Transverse colon (tissue), 4 donors: ENCODE data around the gene EYA2. TPM values are rescaled to one million over a fixed set of nuclear protein-coding genes. Genes with fewer than 3 reads are reported as not detected.
"Not testable (repeated sequence)": the region's sequence is repeated elsewhere in the genome, so short reads cannot be mapped to it uniquely, and the experiment has no call there.

Experiments
- DNase-seq: peaks from one replicate; pipeline ENCODE4 v3.0.0-alpha.2; 2019
- H3K27ac ChIP-seq, 4 donors: fragments of 200-600 bp; sonication (generic); 2 replicates each; pipeline ENCODE4 v1.5.1; 2016 to 2018; ENCODE audit warnings: inconsistent platforms in 4 of 4
- H3K27me3 ChIP-seq: fragments of 200-600 bp; sonication (generic); 2 replicates; pipeline ENCODE4 v1.5.1; 2017; ENCODE audit warnings: inconsistent platforms
- H3K36me3 ChIP-seq, 4 donors: fragments of 200-600 bp; sonication (generic); 2 replicates each; pipeline ENCODE4 v1.5.1; 2017 to 2019; ENCODE audit warnings: inconsistent platforms in 4 of 4
- H3K4me1 ChIP-seq, 4 donors: fragments of 200-600 bp; sonication (generic); 2 replicates each; pipeline ENCODE4 v1.5.1; 2017 to 2020; ENCODE audit warnings: inconsistent platforms in 4 of 4
- H3K4me3 ChIP-seq, 4 donors: fragments of 200-600 bp; sonication (generic); 1 replicate in 1 of 4; 2 replicates in 3 of 4; pipeline versions ENCODE4 v1.5.1 to v1.6.1; 2017 to 2019; ENCODE audit warnings: inconsistent platforms in 4 of 4
- H3K9me3 ChIP-seq, 2 donors: fragments of 200-600 bp; sonication (generic); 2 replicates each; pipeline ENCODE4 v1.5.1; 2017 to 2019; ENCODE audit warnings: inconsistent platforms in 2 of 2
- EP300 ChIP-seq: sonication (generic); formaldehyde crosslinking; IDR thresholded peaks from one replicate; pipeline ENCODE4 v1.6.1; 2017; ENCODE audit warnings: antibody characterized with exemption, low read depth
- POLR2A ChIP-seq: fragments of 450-650 bp; IDR thresholded peaks from one replicate; pipeline ENCODE4 v1.6.1; 2016; ENCODE audit warnings: antibody characterized with exemption, mild to moderate bottlenecking, moderate library complexity
- POLR2AphosphoS5 ChIP-seq, 3 donors: sonication (generic); formaldehyde crosslinking; IDR thresholded peaks; one replicate each; pipeline ENCODE4 v1.6.1; 2016; ENCODE audit warnings: antibody characterized with exemption in 3 of 3
- WGBS, 2 donors: methylation state at CpG; one replicate each; pipeline ENCODE4 v1.1.5; 2018; ENCODE audit warnings: low coverage in 1 of 2; 5-methylcytosine and 5-hydroxymethylcytosine counted together
- in situ Hi-C, 4 donors: fragments of 200-750 bp; cut with MboI; loops; one replicate each; pipeline versions ENCODE4 v1.15.0 to v1.15.1; 2017; ENCODE audit warnings: low sequenced_read_pairs in 3 of 4, low pct_ligation_motif_present in 1 of 4, low pct_unique_long_range_greater_than_20kb in 1 of 4
- intact Hi-C: fragments of 100-400 bp; cut with DNase I; formaldehyde crosslinking; loops from one replicate; pipeline ENCODE4 v1.15.1; 2023; ENCODE audit warnings: low total_unique reads
- total RNA-seq, 4 donors: library from RNA; depleted of rRNA; stranded (reverse); fragments of >200 nt; gene quantifications; one replicate each; pipeline ENCODE4 v1.1.0, GENCODE V29; 2016
- TF ChIP-seq, protein P1 (sequence below), 5 experiments: fragments of 200-600 bp in 3 of 5; fragments of 450-650 bp in 2 of 5; sonication (generic) in 3 of 5; IDR thresholded peaks; 1 replicate in 2 of 5; 2 replicates in 3 of 5; pipeline ENCODE4 v1.5.1; 2016 to 2017; ENCODE audit warnings: antibody characterized with exemption in 5 of 5, inconsistent platforms in 3 of 5, mild to moderate bottlenecking in 2 of 5, moderate library complexity in 1 of 5

Gene EYA2
- total RNA-seq, 4 donors from 2014 or later: 4.5 to 17.5 (median 10.9) TPM

- Histone ChIP-seq H3K9me3 (no peaks in the 10 kb centered on the region), H3K4me3 (no peak overlapping the region), H3K36me3 (no peaks in the 10 kb centered on the region), H3K27me3 (no peaks in the 10 kb centered on the region), H3K4me1 (no peaks in the 10 kb centered on the region), H3K27ac (no peak overlapping the region)
- in situ Hi-C loops (no loop called here), intact Hi-C loops (no loop called here)
- TF ChIP-seq POLR2AphosphoS5 (IDR thresholded peaks at IDR 0.05) (no peak), EP300 (no peak), POLR2A (no peak)
- TF ChIP-seq, protein P1, sequence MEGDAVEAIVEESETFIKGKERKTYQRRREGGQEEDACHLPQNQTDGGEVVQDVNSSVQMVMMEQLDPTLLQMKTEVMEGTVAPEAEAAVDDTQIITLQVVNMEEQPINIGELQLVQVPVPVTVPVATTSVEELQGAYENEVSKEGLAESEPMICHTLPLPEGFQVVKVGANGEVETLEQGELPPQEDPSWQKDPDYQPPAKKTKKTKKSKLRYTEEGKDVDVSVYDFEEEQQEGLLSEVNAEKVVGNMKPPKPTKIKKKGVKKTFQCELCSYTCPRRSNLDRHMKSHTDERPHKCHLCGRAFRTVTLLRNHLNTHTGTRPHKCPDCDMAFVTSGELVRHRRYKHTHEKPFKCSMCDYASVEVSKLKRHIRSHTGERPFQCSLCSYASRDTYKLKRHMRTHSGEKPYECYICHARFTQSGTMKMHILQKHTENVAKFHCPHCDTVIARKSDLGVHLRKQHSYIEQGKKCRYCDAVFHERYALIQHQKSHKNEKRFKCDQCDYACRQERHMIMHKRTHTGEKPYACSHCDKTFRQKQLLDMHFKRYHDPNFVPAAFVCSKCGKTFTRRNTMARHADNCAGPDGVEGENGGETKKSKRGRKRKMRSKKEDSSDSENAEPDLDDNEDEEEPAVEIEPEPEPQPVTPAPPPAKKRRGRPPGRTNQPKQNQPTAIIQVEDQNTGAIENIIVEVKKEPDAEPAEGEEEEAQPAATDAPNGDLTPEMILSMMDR (IDR thresholded peaks at IDR 0.05): no peak
- WGBS, 2 donors: 64 to 68% methylated on average over 9 to 13 of the region's 13 CpGs
- DNase-seq: no peak
Measured at GRCh38 chr20:46872328-46873211, 22.1 kb upstream of the EYA2 start.

DNA sequence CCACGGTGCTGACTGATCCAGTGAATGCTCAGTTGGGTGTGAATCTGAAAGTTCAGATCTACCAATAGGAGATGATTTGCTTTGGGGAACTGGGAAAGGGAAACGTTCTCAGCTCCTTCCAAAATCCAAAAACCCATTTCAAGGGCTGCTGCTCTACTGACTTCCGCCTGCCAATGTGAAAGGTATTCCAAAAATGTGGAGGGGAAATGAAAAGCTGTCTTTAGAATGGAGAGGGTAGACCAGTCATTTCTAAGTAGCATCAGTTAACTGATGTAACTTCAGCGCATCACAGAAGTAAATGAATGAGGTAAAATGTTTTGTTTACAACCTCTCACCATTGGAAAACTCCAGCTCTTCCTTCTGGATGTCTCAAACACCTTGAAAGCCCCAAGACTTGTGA is 19.6 kb upstream of the EYA2 start:
- no peaks in the 10 kb centered on the region for H3K4me1 ChIP-seq
- TF ChIP-seq EP300: no peak
- TF ChIP-seq POLR2AphosphoS5 (IDR thresholded peaks at IDR 0.05): no peak
- no peak for TF ChIP-seq POLR2A
- H3K36me3 ChIP-seq: no peaks in the 10 kb centered on the region
- no peak overlapping the region for H3K27ac ChIP-seq
- WGBS, 2 donors: 58 to 72% methylated on average over 2 to 4 of the region's 4 CpGs
- intact Hi-C loops (no loop called here), in situ Hi-C loops (no loop called here)
- H3K27me3 ChIP-seq: no peaks in the 10 kb centered on the region
- H3K9me3 ChIP-seq: no peaks in the 10 kb centered on the region
- H3K4me3 ChIP-seq: no peak overlapping the region
- DNase-seq: no peak

- intact Hi-C loops: no loop called here
- H3K27me3 ChIP-seq: no peaks in the 10 kb centered on the region
- no peak overlapping the region for H3K27ac ChIP-seq
- TF ChIP-seq POLR2AphosphoS5 (IDR thresholded peaks at IDR 0.05) (no peak), EP300 (no peak), POLR2A (no peak)
- TF ChIP-seq, protein P1 (IDR thresholded peaks at IDR 0.05): no peak
- 81 to 84% methylated on average over 5 of the region's 5 CpGs for WGBS, 2 donors
- no peaks in the 10 kb centered on the region for H3K36me3 ChIP-seq
- in situ Hi-C loops: no loop called here
- H3K4me3 ChIP-seq: no peak overlapping the region
- H3K4me1 ChIP-seq: no peaks in the 10 kb centered on the region
- DNase-seq: no peak
- H3K9me3 ChIP-seq: no peaks in the 10 kb centered on the region
Measured at GRCh38 chr20:46879386-46879785, 15.3 kb upstream of the EYA2 start.

DNA sequence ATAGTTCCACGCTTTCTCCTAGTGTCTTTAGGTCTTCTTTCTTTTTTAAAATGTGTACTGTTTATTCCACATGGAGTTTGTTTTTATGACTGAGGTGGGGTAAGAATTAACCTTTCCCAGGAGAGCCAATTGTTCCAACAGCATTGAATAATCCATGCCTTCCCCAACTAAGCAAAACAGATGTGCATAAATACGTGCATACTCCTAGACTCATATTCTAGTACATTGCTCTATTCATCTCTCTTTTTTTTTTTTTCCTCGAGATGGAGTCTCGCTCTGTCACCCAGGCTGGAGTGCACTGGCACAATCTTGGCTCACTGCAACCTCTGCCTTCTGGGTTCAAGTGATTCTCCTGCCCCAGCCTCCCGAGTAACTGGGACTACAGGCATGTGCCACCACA is 14.7 kb upstream of the EYA2 start:
- H3K27me3 ChIP-seq, H3K9me3 ChIP-seq, H3K4me3 ChIP-seq, in situ Hi-C loops, DNase-seq, H3K4me1 ChIP-seq, H3K27ac ChIP-seq, H3K36me3 ChIP-seq, intact Hi-C loops: not testable (repeated sequence)
- WGBS, 2 donors: 78 to 90% methylated on average over 2 to 5 of the region's 5 CpGs

DNA sequence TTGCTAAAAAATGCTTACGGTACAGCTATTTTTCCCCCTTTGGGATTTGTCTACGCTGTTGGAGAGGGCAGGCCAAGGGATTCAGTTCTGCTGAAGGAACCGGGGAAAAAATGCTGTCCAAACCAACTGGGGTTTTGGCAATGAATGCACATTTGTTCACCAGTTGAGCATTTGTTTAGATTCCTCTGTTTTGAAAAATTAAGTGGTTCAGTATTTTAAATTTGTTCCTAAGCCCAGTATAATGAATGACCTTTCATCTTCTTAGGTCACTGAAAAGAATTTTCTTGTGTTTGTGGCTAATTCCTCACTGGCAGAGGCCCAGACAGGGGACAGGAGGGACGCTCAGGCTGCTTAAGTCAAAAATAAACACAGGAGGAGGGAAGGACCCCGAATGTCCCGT is 10.8 kb upstream of the EYA2 start:
- Histone ChIP-seq H3K4me3 (no peak overlapping the region), H3K9me3 (no peaks in the 10 kb centered on the region), H3K36me3 (no peaks in the 10 kb centered on the region), H3K4me1 (no peaks in the 10 kb centered on the region), H3K27me3 (no peaks in the 10 kb centered on the region), H3K27ac (no peak overlapping the region)
- TF ChIP-seq POLR2A: no peak
- TF ChIP-seq POLR2AphosphoS5 (IDR thresholded peaks at IDR 0.05): no peak
- TF ChIP-seq, protein P1 (IDR thresholded peaks at IDR 0.05): no peak
- no peak for TF ChIP-seq EP300
- intact Hi-C loops: no loop called here
- in situ Hi-C loops: no loop called here
- no peak for DNase-seq
- 52 to 59% methylated on average over 6 of the region's 6 CpGs for WGBS, 2 donors
